HG02973 (cell line): Measurements from ENCODE around the gene DSCAML1.

Experiments used
- ATAC-seq: cut with Tn5 transposase; IDR thresholded peaks from one replicate; pipeline ENCODE4 v1.9.1; 2021; ENCODE audit warnings: moderate library complexity; ENCODE audit not compliant: unreplicated experiment

DSCAML1 gene

DNA sequence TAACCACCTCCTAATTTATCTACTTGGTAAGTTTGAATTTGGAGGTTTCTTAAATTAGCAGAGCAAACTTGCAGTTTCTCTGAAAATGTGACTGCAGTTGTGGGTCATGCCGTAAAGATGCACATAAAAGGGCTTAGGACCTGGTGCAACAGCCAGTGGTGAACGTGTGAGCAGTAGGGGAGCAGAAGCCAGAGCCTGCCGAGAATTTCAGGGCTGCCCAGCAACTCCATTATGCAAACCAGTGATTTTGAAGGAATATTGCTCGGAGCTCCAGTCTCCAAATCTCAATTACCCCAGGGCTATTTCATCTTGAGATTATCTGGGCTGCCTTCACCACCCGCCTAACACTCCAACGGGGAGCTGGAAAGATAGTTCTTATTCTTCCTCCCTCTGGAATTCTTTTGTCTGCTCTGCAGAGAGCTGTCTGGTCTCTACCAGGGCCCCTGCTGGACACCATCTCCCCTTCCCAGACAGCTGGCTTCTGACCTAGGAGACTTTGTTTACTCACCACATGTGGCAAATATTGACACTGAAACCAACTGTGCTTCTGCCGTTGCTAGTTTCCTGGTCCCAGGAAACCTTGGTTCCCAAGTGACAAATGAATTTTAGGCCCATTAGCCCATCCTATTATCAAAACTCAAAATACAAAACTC is 93.9 kb downstream of the DSCAML1 start:
- no peak for ATAC-seq

- no peak for ATAC-seq
These were observed 95.2 kb downstream of the DSCAML1 start for GRCh38 chr11:117701781-117702180.

DNA sequence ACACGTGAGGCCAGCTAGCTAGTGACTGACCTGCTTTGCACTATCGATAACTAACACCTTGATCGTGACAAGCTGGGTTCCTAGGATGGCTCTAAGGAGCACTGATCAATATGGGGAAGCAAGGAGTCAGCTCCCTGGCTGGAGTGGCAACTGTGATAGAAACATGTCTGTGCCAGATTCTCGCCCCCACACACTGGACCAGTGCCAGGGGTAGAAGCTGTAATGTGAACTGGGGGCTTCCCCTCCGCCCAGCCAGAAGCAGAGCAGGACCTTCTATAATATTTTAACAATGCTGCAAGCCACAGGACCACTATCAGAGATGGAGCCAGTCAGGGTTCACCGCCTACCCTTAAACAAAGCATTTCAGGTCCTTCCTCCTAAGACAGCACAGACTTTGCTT is 96.5 kb downstream of the DSCAML1 start:
- ATAC-seq, result no peak

DNA sequence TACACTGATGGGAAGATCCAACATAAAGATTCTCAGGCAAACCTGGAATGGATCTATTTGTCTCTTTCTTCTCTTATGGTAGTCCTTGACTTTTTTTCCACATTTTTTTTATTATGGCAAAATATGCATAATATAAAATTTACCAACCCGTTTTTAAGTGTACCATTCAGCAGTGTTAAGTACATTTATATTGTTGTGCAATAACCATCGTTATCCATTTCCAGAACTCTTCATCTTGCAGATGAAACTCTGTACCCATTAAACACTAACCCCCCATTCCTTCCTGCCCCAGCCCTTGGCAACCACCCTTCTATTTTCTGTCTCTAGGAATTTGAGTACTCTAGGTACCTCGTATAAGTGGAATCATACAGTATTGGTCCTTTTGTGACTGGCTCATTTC is 99.7 kb downstream of the DSCAML1 start:
- no peak for ATAC-seq

DNA sequence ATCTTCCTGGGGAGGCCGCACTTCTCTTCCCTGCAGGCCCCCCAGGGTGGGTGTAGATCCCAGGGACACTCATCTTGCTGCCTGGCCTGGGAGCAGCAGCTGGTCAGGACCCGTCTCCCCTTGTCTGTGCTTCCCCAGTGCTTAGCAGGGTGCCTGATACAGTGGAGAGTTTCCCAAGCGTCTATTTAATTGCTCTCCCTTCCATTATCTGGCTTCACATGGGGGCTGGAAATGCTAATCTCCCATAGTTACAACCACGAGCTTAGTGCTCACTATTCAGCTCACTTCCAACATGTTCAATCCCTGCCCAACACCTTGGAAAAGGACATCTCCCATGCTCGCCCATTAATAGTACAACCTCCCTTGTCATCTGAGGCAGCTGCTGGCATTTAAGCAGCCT is 100.5 kb downstream of the DSCAML1 start:
- no peak for ATAC-seq

DNA sequence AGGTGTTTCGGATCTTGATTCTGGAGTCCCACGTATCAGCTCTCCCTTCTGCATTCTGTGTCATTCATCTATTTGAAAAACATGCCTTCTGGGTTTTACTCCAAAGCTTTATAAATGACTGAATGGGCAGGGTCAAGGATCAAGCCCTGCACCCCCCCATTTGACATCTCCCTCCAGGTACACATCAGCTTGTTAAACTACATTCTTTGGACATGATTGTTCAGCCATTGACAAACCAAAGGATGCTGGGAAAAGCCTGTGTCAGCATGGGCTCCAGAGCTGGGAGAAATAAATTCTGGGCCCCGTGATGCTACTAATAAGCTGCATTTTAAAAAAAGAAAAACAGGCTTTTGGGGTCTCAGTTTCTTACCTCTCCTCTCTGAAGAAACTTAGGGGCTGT is 103.7 kb downstream of the DSCAML1 start:
- ATAC-seq, result no peak

GRCh38 chr11:117691516-117691915 is 105.5 kb downstream of the DSCAML1 start:
- no peak for ATAC-seq

GRCh38 chr11:117691218-117691514 is 105.8 kb downstream of the DSCAML1 start:
- no peak for ATAC-seq

DNA sequence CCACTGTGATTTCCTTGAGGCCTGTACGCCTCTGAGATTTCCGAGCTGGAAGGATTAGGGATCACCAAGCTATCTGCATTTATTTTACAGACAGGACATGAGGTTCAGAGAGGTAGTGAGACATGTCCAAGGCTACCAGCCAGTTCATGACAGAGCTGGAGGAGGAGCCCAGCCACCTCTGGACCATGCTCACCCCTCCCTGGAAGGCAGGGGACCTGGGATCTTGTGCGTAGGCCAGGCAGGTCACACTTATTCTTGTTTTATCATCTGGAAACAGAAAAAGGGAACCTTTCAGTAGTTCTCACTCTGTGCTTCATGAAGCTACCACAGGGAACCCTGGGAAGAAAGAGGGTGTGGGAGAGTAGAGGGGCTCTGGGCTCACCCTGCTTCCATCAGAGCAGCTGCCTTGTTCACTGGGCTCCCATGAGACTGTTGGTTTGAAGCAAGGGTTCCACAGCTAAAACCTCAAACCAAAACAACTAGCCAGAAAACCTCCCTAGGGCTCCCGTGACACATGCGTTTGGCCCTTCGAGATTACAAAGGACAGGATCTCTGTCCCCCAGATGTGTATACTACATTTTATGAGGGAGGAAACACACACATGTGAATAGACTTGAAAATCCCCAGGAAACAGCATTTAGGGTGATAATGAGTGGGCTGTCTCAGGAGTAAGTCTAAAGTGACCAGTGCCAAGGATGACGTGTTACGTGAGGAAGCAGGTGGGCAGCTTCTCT is 106.4 kb downstream of the DSCAML1 start:
- ATAC-seq, result no peak

DNA sequence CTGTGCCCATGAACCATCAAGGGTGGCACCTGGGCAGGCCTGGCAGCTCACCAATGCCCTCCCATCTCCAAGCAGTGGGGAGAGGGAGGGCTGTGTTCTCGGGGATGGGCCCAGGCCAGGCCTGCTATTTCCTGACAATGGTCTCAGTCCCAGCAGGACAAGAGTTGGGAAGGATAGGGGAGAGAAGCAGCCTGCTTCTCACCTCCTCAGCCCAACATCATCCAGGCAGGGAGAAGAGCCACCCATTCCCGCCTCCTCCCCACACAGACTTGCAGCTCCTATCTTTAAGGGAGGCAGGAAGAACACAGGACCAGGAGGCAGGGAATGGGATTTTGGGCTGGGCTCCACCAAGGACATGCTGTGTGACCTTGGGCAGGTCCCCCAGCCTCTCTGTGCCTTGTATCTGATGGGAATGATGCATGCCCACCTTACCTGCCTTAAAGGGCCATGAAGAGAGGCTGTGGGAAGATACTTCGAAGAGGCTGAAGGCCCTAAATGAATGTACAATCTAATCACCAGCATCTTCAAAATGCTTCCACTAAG is 108.7 kb downstream of the DSCAML1 start:
- no peak for ATAC-seq

- no peak for ATAC-seq
These were observed 109.2 kb downstream of the DSCAML1 start for GRCh38 chr11:117687776-117688175.

DNA sequence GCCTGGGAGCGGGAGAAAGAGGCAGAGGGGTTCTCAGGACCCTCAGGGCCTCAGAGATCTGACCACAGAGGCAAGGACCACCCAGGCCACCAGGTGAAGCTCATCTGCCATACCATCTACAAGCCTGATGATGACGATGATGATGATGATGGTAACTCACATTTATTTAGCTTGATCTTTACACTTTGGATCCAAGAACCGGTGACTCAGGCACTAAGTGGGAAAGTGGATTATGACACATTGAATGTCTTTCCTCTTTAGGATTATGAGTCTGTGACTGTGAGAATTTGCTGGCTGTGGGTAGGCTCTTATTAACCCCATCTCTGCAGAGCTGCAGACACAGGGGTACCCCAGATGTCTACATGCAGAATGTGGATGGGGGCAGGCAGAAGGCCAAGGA is 110.3 kb downstream of the DSCAML1 start:
- ATAC-seq, result no peak

- ATAC-seq, result no peak
These were observed 111.5 kb downstream of the DSCAML1 start for GRCh38 chr11:117685566-117685965.

DNA sequence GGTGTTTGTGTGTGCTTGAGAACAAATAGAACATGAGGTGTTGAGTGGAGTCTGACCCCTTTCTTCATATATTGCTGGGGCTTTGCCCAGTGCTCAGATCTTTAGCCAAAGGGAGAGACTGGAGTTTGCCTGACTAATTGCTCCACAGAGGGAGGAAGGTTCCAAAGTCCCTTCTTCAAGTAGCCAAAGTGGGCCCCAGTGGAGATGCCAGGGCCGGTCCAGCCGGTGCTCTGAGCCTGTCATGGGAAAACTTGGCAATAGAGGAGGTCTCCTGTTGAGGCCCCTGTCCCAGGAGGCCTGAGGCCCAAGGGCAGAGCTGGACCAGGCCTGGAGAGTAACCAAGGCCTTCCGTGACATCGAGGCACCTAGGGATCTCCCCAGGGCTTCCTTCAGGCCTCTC is 112.3 kb downstream of the DSCAML1 start:
- no peak for ATAC-seq

- no peak for ATAC-seq
These were observed 112.9 kb downstream of the DSCAML1 start for GRCh38 chr11:117684111-117684510.

DNA sequence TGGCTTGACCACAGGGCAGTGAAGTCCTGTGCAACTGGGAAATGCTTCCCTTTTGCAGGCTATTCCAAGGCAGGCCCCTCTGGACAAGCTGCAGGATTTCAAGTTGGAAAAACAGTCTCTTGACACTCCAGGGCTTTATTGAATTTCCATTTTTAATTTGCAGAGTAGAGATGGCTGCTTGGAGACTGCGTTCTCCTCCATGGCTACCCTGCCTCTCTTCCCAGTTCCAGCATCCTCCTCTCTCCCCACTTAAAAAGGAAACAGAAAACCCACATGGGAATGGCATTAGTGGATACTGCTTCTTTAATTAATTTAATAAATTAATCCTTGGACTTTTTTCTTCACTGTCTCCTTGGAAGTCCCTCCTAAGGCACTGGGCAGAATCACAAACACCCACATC is 115.6 kb downstream of the DSCAML1 start:
- ATAC-seq, result no peak

GRCh38 chr11:117679461-117679860 is 117.6 kb downstream of the DSCAML1 start:
- no peak for ATAC-seq

DNA sequence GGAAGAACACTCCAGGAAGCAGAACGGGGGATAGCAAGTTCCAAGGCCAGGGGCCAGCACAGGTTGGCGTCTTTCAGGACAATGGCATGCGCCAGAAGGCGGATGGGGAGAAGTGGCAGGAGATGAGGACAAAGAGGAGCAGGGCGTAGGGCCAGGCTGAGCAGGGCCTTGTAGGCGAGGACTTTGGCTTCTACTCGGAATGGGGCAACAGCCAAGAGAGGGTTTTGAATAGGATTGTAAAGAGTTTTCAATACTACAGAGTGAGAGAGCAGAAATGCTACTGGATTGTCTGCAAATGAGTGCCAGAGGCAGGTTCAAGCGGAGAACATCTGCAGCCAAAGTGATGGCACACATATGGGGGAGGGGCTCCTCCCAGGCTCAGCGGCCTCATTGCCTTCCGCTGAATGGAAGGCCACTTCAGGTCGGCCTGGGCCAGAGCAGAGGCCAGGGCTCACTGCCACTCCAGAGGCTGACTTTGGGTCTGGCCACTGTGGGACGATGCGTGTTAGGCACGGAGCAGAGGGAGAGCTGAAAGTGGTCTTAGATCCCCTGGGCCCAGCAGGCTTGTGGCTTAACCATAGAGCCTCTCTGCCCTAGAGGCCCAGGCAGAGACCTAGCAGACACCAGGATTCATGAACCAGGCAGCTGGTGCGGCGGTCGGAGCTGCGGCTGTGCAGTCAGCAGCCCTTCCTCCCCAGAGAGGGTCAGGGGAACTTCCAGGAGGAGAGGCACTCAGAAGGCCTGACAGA is 118.2 kb downstream of the DSCAML1 start:
- ATAC-seq, result no peak

- ATAC-seq, result no peak
These were observed 119.2 kb downstream of the DSCAML1 start for GRCh38 chr11:117677729-117678310.

- no peak for ATAC-seq
These were observed 120.5 kb downstream of the DSCAML1 start for GRCh38 chr11:117676501-117676900.

GRCh38 chr11:117673602-117674001 is 123.4 kb downstream of the DSCAML1 start:
- no peak for ATAC-seq

GRCh38 chr11:117671370-117671769 is 125.6 kb downstream of the DSCAML1 start:
- ATAC-seq, result no peak
